ENCODE measurements around the gene ADGRF4. TPM values are rescaled to one million over a fixed set of nuclear protein-coding genes. Genes with fewer than 3 reads are reported as not detected.

The ADGRF4 gene
- total RNA-seq, 3 donors from 2014 or later (not counting 1 experiment from before 2014, with no cell fraction given): not detected

- Mint-ChIP-seq H3K9me3 (no peaks in the 10 kb centered on the region), H3K4me1 (peaks cover 0 to 4% of the 10 kb centered on the region in 2 donors), H3K36me3 (no peaks in the 10 kb centered on the region), H3K4me3 (no peak overlapping the region), H3K27me3 (ENCODE audit: low read depth in 2 of 2) (peaks cover 9 to 31% of the 10 kb centered on the region in 2 donors), H3K27ac (no peak overlapping the region)
- DNase-seq: no peak
- H3K27ac ChIP-seq (ENCODE audit: low read length): no peak overlapping the region
- H3K4me1 ChIP-seq (ENCODE audit: control insufficient read depth, insufficient read depth, low read length): no peaks in the 10 kb centered on the region
- H3K4me3 ChIP-seq (ENCODE audit: low read length): no peak overlapping the region
- WGBS (ENCODE audit: insufficient coverage): 33% methylated on average over 4 of the region's 4 CpGs
- H3K27me3 ChIP-seq (ENCODE audit: control insufficient read depth, insufficient read depth, low read length): no peaks in the 10 kb centered on the region
- ATAC-seq: peak in 1 of 3 donors; percentile 32
- no peaks in the 10 kb centered on the region for H3K9me3 ChIP-seq (ENCODE audit: control insufficient read depth, insufficient read depth, low read length)
- no peak for TF ChIP-seq CTCF (IDR thresholded peaks at IDR 0.05)
- H3K36me3 ChIP-seq (ENCODE audit: control insufficient read depth, insufficient read depth, low read length): no peaks in the 10 kb centered on the region
- intact Hi-C loops (cut with micrococcal nuclease): no loop called here
These were observed 16.4 kb downstream of the ADGRF4 start for GRCh38 chr6:47714802-47715201.

- no peak overlapping the region for H3K27ac ChIP-seq (ENCODE audit: low read length)
- no peak for ATAC-seq
These were observed 17.4 kb downstream of the ADGRF4 start for GRCh38 chr6:47715782-47716181.

GRCh38 chr6:47716207-47716606, 17.8 kb downstream of the ADGRF4 start:
- no peaks in the 10 kb centered on the region for H3K4me1 ChIP-seq (ENCODE audit: control insufficient read depth, insufficient read depth, low read length)
- ATAC-seq (no peak), DNase-seq (no peak)
- Mint-ChIP-seq H3K27me3 (ENCODE audit: low read depth in 2 of 2) (peaks cover 7 to 35% of the 10 kb centered on the region in 2 donors), H3K36me3 (no peaks in the 10 kb centered on the region), H3K9me3 (no peaks in the 10 kb centered on the region), H3K27ac (no peak overlapping the region), H3K4me3 (no peak overlapping the region), H3K4me1 (peaks cover 0 to 4% of the 10 kb centered on the region in 2 donors)
- no peak overlapping the region for H3K4me3 ChIP-seq (ENCODE audit: low read length)
- intact Hi-C loops (cut with micrococcal nuclease): no loop called here
- H3K9me3 ChIP-seq (ENCODE audit: control insufficient read depth, insufficient read depth, low read length): no peaks in the 10 kb centered on the region
- H3K36me3 ChIP-seq (ENCODE audit: control insufficient read depth, insufficient read depth, low read length): no peaks in the 10 kb centered on the region
- WGBS (ENCODE audit: insufficient coverage): no CpG with 5 or more reads among the region's 2 CpGs
- H3K27ac ChIP-seq (ENCODE audit: low read length): no peak overlapping the region
- H3K27me3 ChIP-seq (ENCODE audit: control insufficient read depth, insufficient read depth, low read length): no peaks in the 10 kb centered on the region
- no peak for TF ChIP-seq CTCF (IDR thresholded peaks at IDR 0.05)

More at GRCh38 chr6:47715782-47716181, 17.4 kb downstream of the ADGRF4 start:
- H3K9me3 Mint-ChIP-seq: no peaks in the 10 kb centered on the region
- no peak overlapping the region for H3K4me3 ChIP-seq (ENCODE audit: low read length)
- no peaks in the 10 kb centered on the region for H3K9me3 ChIP-seq (ENCODE audit: control insufficient read depth, insufficient read depth, low read length)
- DNase-seq: no peak
- H3K4me3 Mint-ChIP-seq: no peak overlapping the region
- H3K4me1 ChIP-seq (ENCODE audit: control insufficient read depth, insufficient read depth, low read length): no peaks in the 10 kb centered on the region
- H3K27me3 Mint-ChIP-seq (ENCODE audit: low read depth in 2 of 2): peaks cover 10 to 34% of the 10 kb centered on the region in 2 donors
- H3K4me1 Mint-ChIP-seq: peaks cover 0 to 4% of the 10 kb centered on the region in 2 donors
- no peaks in the 10 kb centered on the region for H3K27me3 ChIP-seq (ENCODE audit: control insufficient read depth, insufficient read depth, low read length)
- H3K27ac Mint-ChIP-seq: no peak overlapping the region
- H3K36me3 ChIP-seq (ENCODE audit: control insufficient read depth, insufficient read depth, low read length): no peaks in the 10 kb centered on the region
- no peaks in the 10 kb centered on the region for H3K36me3 Mint-ChIP-seq
- TF ChIP-seq CTCF (IDR thresholded peaks at IDR 0.05): no peak
- intact Hi-C loops (cut with micrococcal nuclease): no loop called here

- Mint-ChIP-seq H3K27ac (no peak overlapping the region), H3K27me3 (ENCODE audit: low read depth in 2 of 2) (peaks cover 3 to 25% of the 10 kb centered on the region in 2 donors)
- H3K27ac ChIP-seq (ENCODE audit: low read length): no peak overlapping the region
These were observed 20.2 kb downstream of the ADGRF4 start for GRCh38 chr6:47718571-47718970.

More at GRCh38 chr6:47718571-47718970, 20.2 kb downstream of the ADGRF4 start:
- Histone ChIP-seq H3K27me3 (ENCODE audit: control insufficient read depth, insufficient read depth, low read length) (no peaks in the 10 kb centered on the region), H3K4me1 (ENCODE audit: control insufficient read depth, insufficient read depth, low read length) (no peaks in the 10 kb centered on the region), H3K9me3 (ENCODE audit: control insufficient read depth, insufficient read depth, low read length) (no peaks in the 10 kb centered on the region), H3K36me3 (ENCODE audit: control insufficient read depth, insufficient read depth, low read length) (no peaks in the 10 kb centered on the region), H3K4me3 (ENCODE audit: low read length) (no peak overlapping the region)
- intact Hi-C loops (cut with micrococcal nuclease): no loop called here
- peaks cover 0 to 4% of the 10 kb centered on the region in 2 donors for H3K4me1 Mint-ChIP-seq
- DNase-seq: no peak
- H3K9me3 Mint-ChIP-seq: no peaks in the 10 kb centered on the region
- ATAC-seq: no peak
- H3K36me3 Mint-ChIP-seq: no peaks in the 10 kb centered on the region
- no CpG with 5 or more reads among the region's 1 CpG for WGBS (ENCODE audit: insufficient coverage)
- no peak for TF ChIP-seq CTCF (IDR thresholded peaks at IDR 0.05)
- H3K4me3 Mint-ChIP-seq: no peak overlapping the region

Measured in natural killer cell (primary cell).